SU-DHL-6 (cell line): ENCODE results near the gene SEMA4D.

Experiments used
- EZH2phosphoT487 ChIP-seq: fragments of 200-600 bp; sonication (generic), shearing (Covaris generic); conservative IDR thresholded peaks from 2 replicates; pipeline ENCODE4 v1.6.1; 2018; ENCODE audit warnings: mild to moderate bottlenecking, antibody characterized with exemption, low read length, moderate library complexity, mixed read lengths
- TF ChIP-seq, protein P1 (sequence below): fragments of 200-600 bp; sonication (generic); IDR thresholded peaks from one replicate; pipeline ENCODE4 v1.5.1; 2017; ENCODE audit warnings: antibody characterized with exemption, mild to moderate bottlenecking, low read length, moderate library complexity; ENCODE audit not compliant: insufficient read depth, poor library complexity, severe bottlenecking

DNA sequence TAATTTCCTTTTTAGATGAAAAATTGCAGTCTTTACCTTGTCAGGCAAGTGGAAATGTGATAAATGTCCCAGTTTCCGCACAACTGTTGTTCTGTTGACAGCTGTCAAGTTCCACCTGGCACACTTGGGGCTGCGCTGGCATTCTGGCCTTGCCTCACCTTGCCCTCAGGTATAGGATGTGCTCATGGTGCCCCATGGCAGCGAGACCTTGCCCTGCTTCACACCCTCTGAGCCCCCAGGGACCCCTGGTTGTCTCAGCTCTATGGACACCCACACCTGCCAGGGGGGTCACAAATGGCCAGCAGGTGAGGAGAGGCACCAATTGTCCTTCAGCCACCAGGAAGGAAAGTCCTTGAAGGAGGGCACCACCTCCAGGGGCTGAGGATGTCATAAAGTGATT, 37.5 kb upstream of the SEMA4D start:
- TF ChIP-seq, protein P1, sequence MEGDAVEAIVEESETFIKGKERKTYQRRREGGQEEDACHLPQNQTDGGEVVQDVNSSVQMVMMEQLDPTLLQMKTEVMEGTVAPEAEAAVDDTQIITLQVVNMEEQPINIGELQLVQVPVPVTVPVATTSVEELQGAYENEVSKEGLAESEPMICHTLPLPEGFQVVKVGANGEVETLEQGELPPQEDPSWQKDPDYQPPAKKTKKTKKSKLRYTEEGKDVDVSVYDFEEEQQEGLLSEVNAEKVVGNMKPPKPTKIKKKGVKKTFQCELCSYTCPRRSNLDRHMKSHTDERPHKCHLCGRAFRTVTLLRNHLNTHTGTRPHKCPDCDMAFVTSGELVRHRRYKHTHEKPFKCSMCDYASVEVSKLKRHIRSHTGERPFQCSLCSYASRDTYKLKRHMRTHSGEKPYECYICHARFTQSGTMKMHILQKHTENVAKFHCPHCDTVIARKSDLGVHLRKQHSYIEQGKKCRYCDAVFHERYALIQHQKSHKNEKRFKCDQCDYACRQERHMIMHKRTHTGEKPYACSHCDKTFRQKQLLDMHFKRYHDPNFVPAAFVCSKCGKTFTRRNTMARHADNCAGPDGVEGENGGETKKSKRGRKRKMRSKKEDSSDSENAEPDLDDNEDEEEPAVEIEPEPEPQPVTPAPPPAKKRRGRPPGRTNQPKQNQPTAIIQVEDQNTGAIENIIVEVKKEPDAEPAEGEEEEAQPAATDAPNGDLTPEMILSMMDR, result no peak
- TF ChIP-seq EZH2phosphoT487, result no peak
